ENCODE data around the gene FGL2. TPM values are rescaled to one million over a fixed set of nuclear protein-coding genes. Genes with fewer than 3 reads are reported as not detected.
"Not testable (repeated sequence)": the region's sequence is repeated elsewhere in the genome, so short reads cannot be mapped to it uniquely, and the experiment has no call there.

Gene FGL2
- total and polyA plus RNA-seq, 2 donors (not counting 1 experiment from before 2014, with no cell fraction given) = 4.9 to 97.6 TPM

- no peaks in the 10 kb centered on the region for H4K20me1 ChIP-seq (ENCODE audit: control insufficient read depth, extremely low read depth, insufficient read depth, low read length)
- H3K4me1 ChIP-seq (ENCODE audit: control insufficient read depth, extremely low read depth, insufficient read depth, low read length) = no peaks in the 10 kb centered on the region
- no peak for TF ChIP-seq EZH2 (IDR thresholded peaks at IDR 0.05; ENCODE audit: low read length, missing control alignments)
- TF ChIP-seq, protein P1, sequence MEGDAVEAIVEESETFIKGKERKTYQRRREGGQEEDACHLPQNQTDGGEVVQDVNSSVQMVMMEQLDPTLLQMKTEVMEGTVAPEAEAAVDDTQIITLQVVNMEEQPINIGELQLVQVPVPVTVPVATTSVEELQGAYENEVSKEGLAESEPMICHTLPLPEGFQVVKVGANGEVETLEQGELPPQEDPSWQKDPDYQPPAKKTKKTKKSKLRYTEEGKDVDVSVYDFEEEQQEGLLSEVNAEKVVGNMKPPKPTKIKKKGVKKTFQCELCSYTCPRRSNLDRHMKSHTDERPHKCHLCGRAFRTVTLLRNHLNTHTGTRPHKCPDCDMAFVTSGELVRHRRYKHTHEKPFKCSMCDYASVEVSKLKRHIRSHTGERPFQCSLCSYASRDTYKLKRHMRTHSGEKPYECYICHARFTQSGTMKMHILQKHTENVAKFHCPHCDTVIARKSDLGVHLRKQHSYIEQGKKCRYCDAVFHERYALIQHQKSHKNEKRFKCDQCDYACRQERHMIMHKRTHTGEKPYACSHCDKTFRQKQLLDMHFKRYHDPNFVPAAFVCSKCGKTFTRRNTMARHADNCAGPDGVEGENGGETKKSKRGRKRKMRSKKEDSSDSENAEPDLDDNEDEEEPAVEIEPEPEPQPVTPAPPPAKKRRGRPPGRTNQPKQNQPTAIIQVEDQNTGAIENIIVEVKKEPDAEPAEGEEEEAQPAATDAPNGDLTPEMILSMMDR (conservative IDR thresholded peaks at IDR 0.05 in 1 of 2, IDR thresholded peaks at IDR 0.05 in 1 of 2; ENCODE audit: low read depth in 1 of 2, low read length in 2 of 2) = no peak
- DNase-seq (ENCODE audit: low read depth in 2 of 2) = no peak
- no peaks in the 10 kb centered on the region for H3K9me3 ChIP-seq (ENCODE audit: control insufficient read depth, insufficient read depth, low read depth, low read length)
- no peaks in the 10 kb centered on the region for H3K79me2 ChIP-seq (ENCODE audit: control insufficient read depth, insufficient read depth, low read length)
- no peak overlapping the region for H2AFZ ChIP-seq (ENCODE audit: low read length)
- H3K27ac ChIP-seq (ENCODE audit: insufficient read depth, low read length) = no peak overlapping the region
- H3K4me3 ChIP-seq (replicated peaks in 1 of 4; ENCODE audit: control extremely low read depth in 1 of 4, insufficient read depth in 1 of 4, low read depth in 3 of 4, low read length in 4 of 4) = no peak overlapping the region
- no peak overlapping the region for H3K9ac ChIP-seq (ENCODE audit: insufficient read depth, low read length)
- H3K4me2 ChIP-seq (ENCODE audit: extremely low read depth, insufficient read depth, low read length) = no peak overlapping the region
- H3K27me3 ChIP-seq (ENCODE audit: control insufficient read depth, insufficient read depth, low read length) = no peaks in the 10 kb centered on the region
- no peaks in the 10 kb centered on the region for H3K36me3 ChIP-seq (ENCODE audit: control insufficient read depth, insufficient read depth, low read length)
Measured at GRCh38 chr7:77182261-77182660, 17.4 kb downstream of the FGL2 start.

DNA sequence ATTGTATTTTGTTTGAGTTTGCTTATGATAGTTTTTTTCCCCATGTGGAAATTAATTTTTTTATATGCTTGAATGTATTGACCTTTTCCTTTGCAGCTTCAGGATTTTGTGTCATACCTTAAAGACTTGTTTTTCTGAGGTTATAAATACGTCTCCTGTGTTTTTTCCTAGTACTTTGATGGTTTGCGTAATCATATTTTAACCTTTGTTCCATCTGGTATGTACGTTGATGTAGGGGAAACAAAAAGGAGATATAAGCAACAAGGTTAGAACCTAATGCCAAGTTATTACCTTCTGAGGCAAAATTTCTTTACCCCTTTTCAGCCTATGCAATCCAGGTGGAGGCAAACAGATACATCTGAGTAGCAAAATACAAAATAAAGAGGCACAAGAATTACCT lies 17.9 kb downstream of the FGL2 start:
- TF ChIP-seq, protein P1 (conservative IDR thresholded peaks at IDR 0.05 in 1 of 2, IDR thresholded peaks at IDR 0.05 in 1 of 2; ENCODE audit: low read depth in 1 of 2, low read length in 2 of 2) = no peak
- TF ChIP-seq EZH2 (IDR thresholded peaks at IDR 0.05; ENCODE audit: low read length, missing control alignments) = no peak
- Histone ChIP-seq H3K9me3 (ENCODE audit: control insufficient read depth, insufficient read depth, low read depth, low read length) (no peaks in the 10 kb centered on the region), H3K79me2 (ENCODE audit: control insufficient read depth, insufficient read depth, low read length) (no peaks in the 10 kb centered on the region), H3K36me3 (ENCODE audit: control insufficient read depth, insufficient read depth, low read length) (no peaks in the 10 kb centered on the region), H3K27me3 (ENCODE audit: control insufficient read depth, insufficient read depth, low read length) (no peaks in the 10 kb centered on the region), H2AFZ (ENCODE audit: low read length) (no peak overlapping the region), H3K4me2 (ENCODE audit: extremely low read depth, insufficient read depth, low read length) (no peak overlapping the region), H4K20me1 (ENCODE audit: control insufficient read depth, extremely low read depth, insufficient read depth, low read length) (no peaks in the 10 kb centered on the region), H3K4me3 (replicated peaks in 1 of 4; ENCODE audit: control extremely low read depth in 1 of 4, insufficient read depth in 1 of 4, low read depth in 3 of 4, low read length in 4 of 4) (no peak overlapping the region), H3K27ac (ENCODE audit: insufficient read depth, low read length) (no peak overlapping the region), H3K9ac (ENCODE audit: insufficient read depth, low read length) (no peak overlapping the region), H3K4me1 (ENCODE audit: control insufficient read depth, extremely low read depth, insufficient read depth, low read length) (no peaks in the 10 kb centered on the region)
- DNase-seq (ENCODE audit: low read depth in 2 of 2) = no peak

DNA sequence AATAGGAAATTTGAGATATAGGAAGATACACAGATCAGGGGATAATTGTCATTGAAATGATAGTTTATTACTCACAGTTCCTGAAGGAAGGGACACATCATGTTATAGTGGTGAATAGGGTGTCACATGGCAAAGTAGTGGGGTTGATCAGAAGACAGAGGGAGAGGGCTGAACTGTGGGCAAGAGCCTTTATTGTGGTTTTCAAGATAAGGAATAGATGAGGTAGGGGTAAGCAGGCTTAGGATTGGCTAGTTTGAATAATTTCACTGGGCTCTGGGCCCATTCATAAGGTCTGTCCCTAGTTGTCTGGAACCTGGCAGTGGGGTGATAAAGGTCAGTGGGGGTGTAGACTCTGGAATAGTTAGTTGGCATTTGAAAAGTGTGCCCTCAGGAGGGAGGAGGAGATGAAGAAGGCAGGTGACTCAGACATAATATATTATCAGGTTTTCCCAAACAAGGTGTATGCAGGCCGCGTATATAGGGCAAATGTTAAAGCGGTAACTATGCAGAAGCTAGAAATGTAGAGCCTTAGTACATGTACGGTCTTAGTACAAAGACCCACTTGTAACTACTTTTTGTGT lies 18.5 kb downstream of the FGL2 start:
- no peak overlapping the region for H3K9ac ChIP-seq (ENCODE audit: insufficient read depth, low read length)
- TF ChIP-seq, protein P1 (conservative IDR thresholded peaks at IDR 0.05 in 1 of 2, IDR thresholded peaks at IDR 0.05 in 1 of 2; ENCODE audit: low read depth in 1 of 2, low read length in 2 of 2) = no peak
- no peak for TF ChIP-seq EZH2 (IDR thresholded peaks at IDR 0.05; ENCODE audit: low read length, missing control alignments)
- no peaks in the 10 kb centered on the region for H3K79me2 ChIP-seq (ENCODE audit: control insufficient read depth, insufficient read depth, low read length)
- no peak overlapping the region for H3K27ac ChIP-seq (ENCODE audit: insufficient read depth, low read length)
- H3K27me3 ChIP-seq (ENCODE audit: control insufficient read depth, insufficient read depth, low read length) = no peaks in the 10 kb centered on the region
- no peak overlapping the region for H3K4me3 ChIP-seq (replicated peaks in 1 of 4; ENCODE audit: control extremely low read depth in 1 of 4, insufficient read depth in 1 of 4, low read depth in 3 of 4, low read length in 4 of 4)
- H3K4me2 ChIP-seq (ENCODE audit: extremely low read depth, insufficient read depth, low read length) = no peak overlapping the region
- H2AFZ ChIP-seq (ENCODE audit: low read length) = no peak overlapping the region
- no peaks in the 10 kb centered on the region for H3K9me3 ChIP-seq (ENCODE audit: control insufficient read depth, insufficient read depth, low read depth, low read length)
- no peaks in the 10 kb centered on the region for H4K20me1 ChIP-seq (ENCODE audit: control insufficient read depth, extremely low read depth, insufficient read depth, low read length)
- H3K4me1 ChIP-seq (ENCODE audit: control insufficient read depth, extremely low read depth, insufficient read depth, low read length) = no peaks in the 10 kb centered on the region
- DNase-seq (ENCODE audit: low read depth in 2 of 2) = no peak
- no peaks in the 10 kb centered on the region for H3K36me3 ChIP-seq (ENCODE audit: control insufficient read depth, insufficient read depth, low read length)

DNA sequence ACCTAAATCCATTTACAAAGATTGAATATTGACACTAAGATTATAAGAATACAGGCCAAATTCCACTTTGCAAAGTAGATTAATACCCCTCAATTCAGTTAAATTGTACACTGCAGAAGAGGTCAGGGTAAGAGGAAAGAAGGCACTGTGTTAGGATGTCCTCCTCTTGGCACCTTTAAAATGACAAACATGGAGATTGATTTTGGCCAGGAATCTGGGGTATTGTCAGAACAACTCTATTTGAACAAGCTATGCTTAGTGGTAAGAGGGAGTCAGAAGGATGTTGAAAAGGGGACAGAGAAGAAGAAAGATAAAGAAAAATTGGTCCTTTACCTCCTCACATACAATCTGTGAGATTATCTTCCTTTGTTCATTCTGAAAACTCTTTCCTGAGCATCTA lies 21.6 kb downstream of the FGL2 start:
- not testable (repeated sequence) for H3K9me3 ChIP-seq (ENCODE audit: control insufficient read depth, insufficient read depth, low read depth, low read length); H3K9ac ChIP-seq (ENCODE audit: insufficient read depth, low read length); H3K4me1 ChIP-seq (ENCODE audit: control insufficient read depth, extremely low read depth, insufficient read depth, low read length); H4K20me1 ChIP-seq (ENCODE audit: control insufficient read depth, extremely low read depth, insufficient read depth, low read length); H3K27me3 ChIP-seq (ENCODE audit: control insufficient read depth, insufficient read depth, low read length); DNase-seq (ENCODE audit: low read depth in 2 of 2); H3K4me3 ChIP-seq (replicated peaks in 1 of 4; ENCODE audit: control extremely low read depth in 1 of 4, insufficient read depth in 1 of 4, low read depth in 3 of 4, low read length in 4 of 4); H2AFZ ChIP-seq (ENCODE audit: low read length); H3K4me2 ChIP-seq (ENCODE audit: extremely low read depth, insufficient read depth, low read length); H3K79me2 ChIP-seq (ENCODE audit: control insufficient read depth, insufficient read depth, low read length); H3K36me3 ChIP-seq (ENCODE audit: control insufficient read depth, insufficient read depth, low read length); H3K27ac ChIP-seq (ENCODE audit: insufficient read depth, low read length)

DNA sequence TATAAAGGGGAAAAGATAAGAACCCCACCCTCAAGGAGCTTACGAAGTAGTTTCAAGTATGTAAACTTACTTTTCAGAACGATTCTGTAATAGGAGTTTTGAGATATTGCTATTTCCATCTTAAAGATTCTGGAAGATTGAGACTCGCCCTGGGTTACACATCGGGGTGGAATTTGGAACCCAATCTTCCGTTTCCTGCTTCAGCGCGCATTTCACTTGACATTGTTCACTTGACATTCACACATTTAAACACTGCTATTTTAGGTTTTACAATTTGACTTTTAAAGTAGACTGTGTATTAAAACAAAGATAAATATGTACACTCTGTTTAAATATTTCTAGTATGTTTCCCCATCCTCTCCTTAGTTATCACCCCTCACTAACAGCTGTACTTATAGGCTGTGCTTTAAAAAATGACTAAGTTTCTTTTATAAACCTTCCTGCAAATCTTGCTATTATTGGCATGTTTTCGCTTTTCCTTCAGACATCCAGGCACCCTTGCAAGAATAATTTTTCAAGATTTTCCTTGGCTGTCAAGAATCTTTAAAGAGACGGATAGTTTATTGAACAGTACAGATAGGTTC lies 22.2 kb downstream of the FGL2 start:
- H3K36me3 ChIP-seq (ENCODE audit: control insufficient read depth, insufficient read depth, low read length); H3K4me1 ChIP-seq (ENCODE audit: control insufficient read depth, extremely low read depth, insufficient read depth, low read length); H3K27ac ChIP-seq (ENCODE audit: insufficient read depth, low read length); H3K79me2 ChIP-seq (ENCODE audit: control insufficient read depth, insufficient read depth, low read length); H4K20me1 ChIP-seq (ENCODE audit: control insufficient read depth, extremely low read depth, insufficient read depth, low read length); H3K9ac ChIP-seq (ENCODE audit: insufficient read depth, low read length); H2AFZ ChIP-seq (ENCODE audit: low read length); H3K9me3 ChIP-seq (ENCODE audit: control insufficient read depth, insufficient read depth, low read depth, low read length); H3K27me3 ChIP-seq (ENCODE audit: control insufficient read depth, insufficient read depth, low read length); H3K4me2 ChIP-seq (ENCODE audit: extremely low read depth, insufficient read depth, low read length); H3K4me3 ChIP-seq (replicated peaks in 1 of 4; ENCODE audit: control extremely low read depth in 1 of 4, insufficient read depth in 1 of 4, low read depth in 3 of 4, low read length in 4 of 4): not testable (repeated sequence)
- peak in 1 of 2 donors; percentile 19 for DNase-seq (ENCODE audit: low read depth in 2 of 2)
